Prostate gland (tissue), 2 donors: ENCODE data around the gene RNF7.

Experiments
- CTCF ChIP-seq, 4 experiments: fragments of 200-600 bp in 2 of 4; fragments of 450-650 bp in 2 of 4; sonication (generic) in 2 of 4; IDR thresholded peaks; 1 replicate in 3 of 4; 2 replicates in 1 of 4; pipeline ENCODE4 v1.5.1; 2016 to 2019; ENCODE audit warnings: antibody characterized with exemption in 4 of 4, mild to moderate bottlenecking in 2 of 4, moderate library complexity in 2 of 4
- POLR2A ChIP-seq: fragments of 450-650 bp; IDR thresholded peaks from one replicate; pipeline ENCODE4 v1.6.1; 2016; ENCODE audit warnings: antibody characterized with exemption, mild to moderate bottlenecking
- POLR2AphosphoS5 ChIP-seq: sonication (generic); formaldehyde crosslinking; IDR thresholded peaks from one replicate; pipeline ENCODE4 v1.6.1; 2017; ENCODE audit warnings: antibody characterized with exemption

GRCh38 chr3:141773676-141774075, 35.6 kb downstream of the RNF7 start:
- TF ChIP-seq CTCF (IDR thresholded peaks at IDR 0.05) (no peak), POLR2A (no peak), POLR2AphosphoS5 (no peak)
